NCI-H1436 (cell line): ENCODE data around the gene NEURL1.
"Not testable (repeated sequence)": the region's sequence is repeated elsewhere in the genome, so short reads cannot be mapped to it uniquely, and the experiment has no call there.

Source experiments
- DNase-seq: peaks from one replicate; lab custom pipeline; 2025; lab: John Stamatoyannopoulos, UW

The NEURL1 gene

GRCh38 chr10:103622935-103623574, 129.6 kb downstream of the NEURL1 start:
- no peak for DNase-seq

DNA sequence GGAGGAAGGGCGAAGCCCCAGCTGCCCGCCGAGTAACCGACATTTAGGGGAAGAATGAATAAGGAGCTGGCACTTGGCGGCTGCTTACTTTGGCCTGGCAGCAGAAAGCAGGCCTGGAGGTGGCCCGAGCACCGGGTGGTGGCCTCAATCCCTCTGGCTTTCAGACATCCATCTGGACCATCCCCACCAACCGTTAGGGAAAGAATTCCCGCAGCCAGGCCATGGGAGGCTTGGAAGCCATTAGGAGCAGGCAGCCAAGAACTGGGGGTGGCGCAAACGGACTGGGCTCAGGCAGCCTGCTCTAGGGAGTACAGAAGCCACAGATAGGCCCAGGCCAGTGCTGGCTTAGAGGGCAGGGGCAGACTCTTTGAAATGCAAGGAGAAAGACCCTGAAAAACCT, 132.7 kb downstream of the NEURL1 start:
- no peak for DNase-seq

GRCh38 chr10:103627111-103627892, 133.8 kb downstream of the NEURL1 start:
- DNase-seq: no peak

- no peak for DNase-seq
Measured at GRCh38 chr10:103627893-103628292, 134.4 kb downstream of the NEURL1 start.

- no peak for DNase-seq
Measured at GRCh38 chr10:103629581-103629980, 136.1 kb downstream of the NEURL1 start.

DNA sequence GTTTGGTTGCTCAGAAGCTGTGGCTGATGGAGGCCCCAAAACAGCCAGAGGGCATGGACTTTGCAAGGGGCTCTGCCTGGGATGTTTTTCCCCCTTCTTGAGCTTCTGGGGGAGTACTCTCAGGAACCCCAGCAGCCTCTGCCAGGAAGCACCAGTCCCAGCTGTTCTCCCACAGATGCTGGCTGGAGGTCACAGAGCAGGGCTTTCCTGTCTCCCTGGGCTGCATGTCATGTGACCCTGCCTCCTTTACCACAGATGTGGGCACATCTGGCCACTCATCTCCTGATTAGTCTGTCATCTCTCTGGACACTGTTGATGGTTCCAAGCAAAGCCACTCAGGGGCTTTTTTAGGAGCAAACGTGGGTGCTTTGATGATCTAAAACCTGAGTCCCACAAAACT, 136.7 kb downstream of the NEURL1 start:
- no peak for DNase-seq

DNA sequence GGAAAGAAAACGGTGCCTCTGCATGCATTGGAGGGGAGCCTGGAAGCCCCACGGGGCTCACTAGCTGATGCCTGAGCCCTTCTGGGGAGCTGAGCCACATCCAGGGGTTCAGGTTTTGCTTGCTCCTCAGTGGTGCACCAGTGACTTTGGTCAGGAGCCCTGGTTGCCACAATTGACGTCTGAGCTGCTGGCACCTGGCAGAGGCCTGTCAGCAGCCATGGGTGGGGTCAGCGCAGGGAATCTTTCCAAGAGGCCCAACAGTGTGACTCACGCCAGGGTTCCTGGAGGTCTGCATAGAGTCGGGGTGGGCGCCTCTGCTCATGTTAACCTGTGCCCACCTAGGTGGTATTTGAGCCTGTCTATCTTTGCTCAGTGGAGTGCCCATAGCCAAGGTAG, 138.7 kb downstream of the NEURL1 start:
- DNase-seq: no peak

DNA sequence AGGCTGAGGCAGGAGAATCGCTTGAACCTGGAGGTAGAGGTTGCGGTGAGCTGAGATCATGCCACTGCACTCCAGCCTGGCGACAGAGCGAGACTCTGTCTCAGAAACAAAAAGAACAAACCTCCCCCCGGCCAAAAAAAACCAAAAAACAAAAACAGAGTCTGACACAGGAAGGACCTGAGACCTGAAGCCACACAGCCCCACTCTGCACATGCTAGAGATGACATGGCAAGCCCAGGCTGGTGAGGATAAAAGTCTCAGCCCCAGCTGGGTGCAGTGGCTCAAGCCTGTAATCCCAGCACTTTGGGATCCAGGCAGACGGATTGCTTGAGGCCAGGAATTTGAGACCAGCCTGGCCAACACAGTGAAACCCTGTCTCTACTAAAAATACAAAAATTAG, 139.4 kb downstream of the NEURL1 start:
- not testable (repeated sequence) for DNase-seq

DNA sequence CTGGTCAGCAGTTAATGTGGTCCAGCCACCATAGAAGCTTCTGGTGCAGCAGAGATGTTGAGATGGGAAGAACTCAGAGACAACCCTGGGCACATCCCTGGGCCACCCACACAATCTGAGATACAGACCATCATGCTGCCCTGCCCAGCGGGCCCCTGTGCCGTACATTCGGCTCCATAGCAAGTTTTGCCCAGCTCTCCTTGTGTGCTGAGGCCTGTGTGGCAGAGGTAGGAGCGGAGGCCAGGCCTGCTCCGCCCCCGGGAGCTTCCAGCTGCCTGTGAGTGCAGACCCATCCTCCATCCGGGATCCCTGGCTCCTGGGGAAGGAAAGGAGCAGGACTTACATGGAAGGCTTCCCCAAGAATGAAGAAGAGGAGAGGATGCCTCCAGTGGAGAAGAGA, 140.3 kb downstream of the NEURL1 start:
- no peak for DNase-seq

GRCh38 chr10:103635580-103635979, 142.1 kb downstream of the NEURL1 start:
- no peak for DNase-seq

DNA sequence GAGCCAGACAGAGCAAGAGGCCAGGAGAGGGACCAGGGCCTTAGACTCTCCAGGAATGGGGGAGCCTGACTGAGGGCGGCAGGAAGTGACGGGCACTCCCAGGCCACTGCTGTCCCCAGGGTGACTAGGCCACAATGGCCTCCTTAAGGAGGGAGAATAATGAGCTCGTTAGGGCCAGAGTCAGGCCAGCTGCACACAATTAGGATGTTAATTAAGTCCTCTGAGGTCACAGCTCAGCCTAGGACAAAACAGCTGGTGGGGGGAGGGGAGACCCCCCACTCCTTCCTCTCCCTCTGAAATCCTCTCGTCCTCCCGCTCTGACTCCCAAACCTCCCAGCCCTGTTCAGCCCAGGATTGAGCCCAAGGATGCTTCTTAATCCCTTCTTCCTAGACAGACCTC, 143.0 kb downstream of the NEURL1 start:
- no peak for DNase-seq

GRCh38 chr10:103637011-103637410, 143.5 kb downstream of the NEURL1 start:
- DNase-seq: no peak

DNA sequence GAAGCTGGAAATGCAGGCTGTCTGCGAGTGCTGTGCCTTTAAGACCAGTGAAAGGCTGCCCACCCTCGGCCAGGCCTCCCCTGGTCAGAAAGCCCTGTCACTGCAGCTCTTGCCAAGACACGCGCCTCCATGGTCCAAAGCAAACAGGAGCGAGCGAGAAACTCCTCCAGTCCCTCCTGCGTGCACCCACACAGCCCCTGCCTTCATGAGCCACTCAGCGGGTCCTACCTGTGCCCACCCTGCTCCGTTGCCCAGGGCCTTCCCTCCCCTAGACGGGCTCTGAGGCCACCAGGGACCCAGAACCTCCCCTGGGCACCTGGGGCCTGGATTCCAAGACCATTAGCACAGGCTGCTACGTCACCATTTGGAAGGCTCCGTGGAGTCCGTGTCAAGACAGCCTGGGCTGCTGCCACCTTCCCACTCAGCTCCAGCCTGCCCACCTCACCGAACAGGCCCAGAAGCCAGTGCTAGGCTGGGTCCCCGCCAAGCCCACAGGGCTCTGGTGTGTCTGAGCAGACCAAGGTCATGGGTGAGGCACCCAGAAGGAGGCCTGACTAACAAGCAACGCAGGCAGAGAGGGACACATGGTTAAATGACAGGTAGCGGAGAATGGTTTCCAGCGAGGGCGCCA, 144.5 kb downstream of the NEURL1 start:
- DNase-seq: no peak

GRCh38 chr10:103638948-103639347, 145.4 kb downstream of the NEURL1 start:
- DNase-seq: no peak

- no peak for DNase-seq
Measured at GRCh38 chr10:103640436-103641181, 147.1 kb downstream of the NEURL1 start.

GRCh38 chr10:103641326-103641725, 147.8 kb downstream of the NEURL1 start:
- no peak for DNase-seq
